Epidermal melanocyte (primary cell): ENCODE measurements around the gene PTPRK.

Experiments used
- DNase-seq: peaks from one replicate; pipeline ENCODE4 v3.0.0; 2011; ENCODE audit warnings: low spot score; ENCODE audit not compliant: insufficient read length

The PTPRK gene

GRCh38 chr6:128350416-128351254, 169.8 kb downstream of the PTPRK start:
- no peak for DNase-seq

GRCh38 chr6:128347123-128347522, 173.3 kb downstream of the PTPRK start:
- no peak for DNase-seq

GRCh38 chr6:128346569-128346968, 173.8 kb downstream of the PTPRK start:
- no peak for DNase-seq

- no peak for DNase-seq
Measured at GRCh38 chr6:128345278-128345677, 175.1 kb downstream of the PTPRK start.

GRCh38 chr6:128343706-128344105, 176.7 kb downstream of the PTPRK start:
- DNase-seq: no peak

GRCh38 chr6:128339635-128340450, 180.6 kb downstream of the PTPRK start:
- no peak for DNase-seq

- DNase-seq: no peak
Measured at GRCh38 chr6:128337619-128338018, 182.8 kb downstream of the PTPRK start.

GRCh38 chr6:128336436-128337095, 183.8 kb downstream of the PTPRK start:
- DNase-seq: no peak

GRCh38 chr6:128335963-128336362, 184.4 kb downstream of the PTPRK start:
- no peak for DNase-seq

GRCh38 chr6:128333581-128334223, 186.7 kb downstream of the PTPRK start:
- no peak for DNase-seq

- DNase-seq: no peak
Measured at GRCh38 chr6:128327890-128328289, 192.5 kb downstream of the PTPRK start.

- DNase-seq: no peak
Measured at GRCh38 chr6:128323011-128323410, 197.4 kb downstream of the PTPRK start.

GRCh38 chr6:128319946-128320345, 200.5 kb downstream of the PTPRK start:
- DNase-seq: no peak

- DNase-seq: no peak
Measured at GRCh38 chr6:128319157-128319556, 201.2 kb downstream of the PTPRK start.

- no peak for DNase-seq
Measured at GRCh38 chr6:128316258-128316929, 204.0 kb downstream of the PTPRK start.

- DNase-seq: no peak
Measured at GRCh38 chr6:128314190-128314589, 206.2 kb downstream of the PTPRK start.

GRCh38 chr6:128311944-128312570, 208.3 kb downstream of the PTPRK start:
- DNase-seq: no peak

- DNase-seq: no peak
Measured at GRCh38 chr6:128310451-128310850, 209.9 kb downstream of the PTPRK start.

- DNase-seq: no peak
Measured at GRCh38 chr6:128307671-128308070, 212.7 kb downstream of the PTPRK start.

GRCh38 chr6:128305976-128306375, 214.4 kb downstream of the PTPRK start:
- no peak for DNase-seq
